Naive thymus-derived CD4-positive, alpha-beta T cell (primary cell): ENCODE results near the gene GPRC5A. TPM values are rescaled to one million over a fixed set of nuclear protein-coding genes. Genes with fewer than 3 reads are reported as not detected.
A peak's percentile ranks its signal among the peaks of the same experiment; 100 is the strongest.

Experiments
- ATAC-seq: fragments of 150-1000 bp; cut with Tn5 transposase; 2 replicates; pipeline ENCODE4 v1.10.0; 2021; ENCODE audit warnings: mild to moderate bottlenecking, moderate library complexity
- CTCF ChIA-PET: fragments of 350-600 bp; sonication (Branson Sonifier 250); formaldehyde crosslinking; loops from one replicate; lab custom pipeline; 2021; ENCODE audit warnings: antibody characterized with exemption; lab: Charles Lee
- POLR2A ChIA-PET: fragments of 350-600 bp; sonication (Branson Sonifier 250); formaldehyde crosslinking; loops from one replicate; lab custom pipeline; 2021; ENCODE audit warnings: antibody characterized with exemption, inconsistent platforms; lab: Charles Lee
- DNase-seq, 9 donors: peaks; one replicate each; pipeline versions ENCODE4 v3.0.0 to v3.0.0-alpha.2; 2020 to 2022; ENCODE audit warnings: mixed read lengths in 1 of 9
- H3K27ac ChIP-seq: one replicate; pipeline ENCODE4 v1.7.0; 2013; ENCODE audit warnings: mild to moderate bottlenecking, low read depth, low read length, moderate library complexity
- H3K27me3 ChIP-seq, 2 donors: one replicate each; pipeline ENCODE4 v1.7.0; 2013; ENCODE audit warnings: low read length in 2 of 2, mild to moderate bottlenecking in 2 of 2, moderate library complexity in 2 of 2; ENCODE audit not compliant: control insufficient read depth in 2 of 2, insufficient read depth in 2 of 2
- H3K36me3 ChIP-seq, 3 experiments: 1 replicate in 2 of 3; 2 replicates in 1 of 3; pipeline ENCODE4 v1.7.0; 2013; ENCODE audit warnings: low read length in 3 of 3, mild to moderate bottlenecking in 3 of 3, moderate library complexity in 1 of 3; ENCODE audit not compliant: insufficient read depth in 3 of 3, control insufficient read depth in 2 of 3
- H3K4me1 ChIP-seq, 2 donors: one replicate each; pipeline ENCODE4 v1.7.0; 2013; ENCODE audit warnings: low read length in 2 of 2, mild to moderate bottlenecking in 2 of 2, moderate library complexity in 1 of 2; ENCODE audit not compliant: control insufficient read depth in 2 of 2, insufficient read depth in 2 of 2
- H3K4me3 ChIP-seq: 2 replicates; pipeline ENCODE4 v1.7.0; 2013; ENCODE audit warnings: mild to moderate bottlenecking, low read length
- H3K9me3 ChIP-seq, 3 experiments: 1 replicate in 2 of 3; 2 replicates in 1 of 3; pipeline ENCODE4 v1.7.0; 2013; ENCODE audit warnings: low read length in 3 of 3; ENCODE audit not compliant: control insufficient read depth in 2 of 3
- H3K27ac Mint-ChIP-seq, 9 donors: one replicate each; pipeline ENCODE4 v1.8.0; 2020 to 2022; ENCODE audit warnings: mixed read lengths in 9 of 9, mild to moderate bottlenecking in 8 of 9, moderate library complexity in 5 of 9, inconsistent platforms in 2 of 9
- H3K27me3 Mint-ChIP-seq, 5 donors: one replicate each; pipeline ENCODE4 v1.8.0; 2021 to 2022; ENCODE audit warnings: mixed read lengths in 5 of 5, mild to moderate bottlenecking in 1 of 5
- H3K36me3 Mint-ChIP-seq, 5 donors: one replicate each; pipeline ENCODE4 v1.8.0; 2020 to 2022; ENCODE audit warnings: mixed read lengths in 5 of 5, mild to moderate bottlenecking in 3 of 5, inconsistent platforms in 1 of 5
- H3K4me1 Mint-ChIP-seq, 7 donors: one replicate each; pipeline ENCODE4 v1.8.0; 2020 to 2022; ENCODE audit warnings: mixed read lengths in 7 of 7, mild to moderate bottlenecking in 3 of 7, inconsistent platforms in 1 of 7
- H3K4me3 Mint-ChIP-seq, 10 donors: one replicate each; pipeline ENCODE4 v1.8.0; 2020 to 2022; ENCODE audit warnings: mild to moderate bottlenecking in 10 of 10, mixed read lengths in 10 of 10, moderate library complexity in 6 of 10, inconsistent platforms in 2 of 10
- H3K9me3 Mint-ChIP-seq, 11 donors: one replicate each; pipeline ENCODE4 v1.8.0; 2020 to 2022; ENCODE audit warnings: mixed read lengths in 11 of 11, mild to moderate bottlenecking in 4 of 11, inconsistent platforms in 1 of 11, moderate library complexity in 1 of 11
- intact Hi-C, 2 donors: fragments of 100-400 bp; cut with micrococcal nuclease; formaldehyde crosslinking; loops; one replicate each; pipeline ENCODE4 v1.15.1; 2023
- polyA plus RNA-seq, 2 donors: library from polyadenylated mRNA; unstranded; fragments of 300-500 nt; fragmentation: Illumina TruSeq; gene quantifications; one replicate each; pipeline ENCODE4 v1.2.3, GENCODE V29; 2021
- total RNA-seq, 6 experiments: library from RNA in 5 of 6; stranded (reverse) in 5 of 6; gene quantifications; 1 replicate in 5 of 6; 2 replicates in 1 of 6; pipeline ENCODE4 v1.2.3 and lab custom pipeline; 2021 to 2026

Gene GPRC5A
- total and polyA plus RNA-seq, 7 experiments from 2014 or later: 0.05 to 0.93 (median 0.13) TPM; not detected in 2

- ATAC-seq (no peak), DNase-seq (no peak)
- Histone ChIP-seq H3K27me3 (no peaks in the 10 kb centered on the region), H3K4me1 (no peaks in the 10 kb centered on the region), H3K9me3 (no peaks in the 10 kb centered on the region), H3K27ac (no peak overlapping the region), H3K4me3 (no peak overlapping the region), H3K36me3 (no peaks in the 10 kb centered on the region)
- H3K4me1 Mint-ChIP-seq: peaks cover 0 to 5% (median 0%) of the 10 kb centered on the region in 7 donors
- CTCF ChIA-PET: interaction anchor here (1.2 kb wide), 1 partner anchor 8 kb away, joined by 4 read pairs; no protein-coding TSS in a partner anchor
- H3K4me3 Mint-ChIP-seq: no peak overlapping the region
- intact Hi-C loops: no loop called here
- peaks cover 0 to 16% (median 4%) of the 10 kb centered on the region in 5 donors for H3K27me3 Mint-ChIP-seq
- no peaks in the 10 kb centered on the region for H3K36me3 Mint-ChIP-seq
- peaks cover 0 to 2% (median 0%) of the 10 kb centered on the region in 11 donors for H3K9me3 Mint-ChIP-seq
- POLR2A ChIA-PET: no interaction called here
- no peak overlapping the region for H3K27ac Mint-ChIP-seq
Measured at GRCh38 chr12:12924169-12924568, 32.8 kb downstream of the GPRC5A start.

- peaks cover 0 to 2% (median 0%) of the 10 kb centered on the region in 11 donors for H3K9me3 Mint-ChIP-seq
- no peaks in the 10 kb centered on the region for H3K36me3 ChIP-seq
- H3K27ac Mint-ChIP-seq: no peak overlapping the region
- ChIA-PET POLR2A (no interaction called here), CTCF (interaction anchor here (1.2 kb wide), 1 partner anchor 9 kb away, joined by 4 read pairs; no protein-coding TSS in a partner anchor)
- ATAC-seq: no peak
- H3K27ac ChIP-seq: no peak overlapping the region
- H3K27me3 Mint-ChIP-seq: peaks cover 0 to 16% (median 4%) of the 10 kb centered on the region in 5 donors
- intact Hi-C loops: no loop called here
- H3K9me3 ChIP-seq: no peaks in the 10 kb centered on the region
- no peak overlapping the region for H3K4me3 ChIP-seq
- H3K27me3 ChIP-seq: no peaks in the 10 kb centered on the region
- H3K4me3 Mint-ChIP-seq: no peak overlapping the region
- H3K36me3 Mint-ChIP-seq: peaks cover 0 to 2% (median 0%) of the 10 kb centered on the region in 5 donors
- peaks cover 0 to 5% (median 0%) of the 10 kb centered on the region in 7 donors for H3K4me1 Mint-ChIP-seq
- no peak for DNase-seq
- H3K4me1 ChIP-seq: no peaks in the 10 kb centered on the region
Measured at GRCh38 chr12:12925388-12925787, 34.0 kb downstream of the GPRC5A start.

- Histone ChIP-seq H3K4me3 (no peak overlapping the region), H3K9me3 (no peaks in the 10 kb centered on the region), H3K4me1 (no peaks in the 10 kb centered on the region), H3K27ac (no peak overlapping the region), H3K27me3 (no peaks in the 10 kb centered on the region), H3K36me3 (no peaks in the 10 kb centered on the region)
- no peak overlapping the region for H3K27ac Mint-ChIP-seq
- H3K9me3 Mint-ChIP-seq: peaks cover 0 to 2% (median 0%) of the 10 kb centered on the region in 11 donors
- POLR2A ChIA-PET: interaction anchor here (1.0 kb wide), 1 partner anchor 132 kb away, joined by 3 read pairs; no protein-coding TSS in a partner anchor
- H3K27me3 Mint-ChIP-seq: peaks cover 0 to 16% (median 4%) of the 10 kb centered on the region in 5 donors
- intact Hi-C loops: no loop called here
- H3K4me1 Mint-ChIP-seq: peaks cover 0 to 11% (median 0%) of the 10 kb centered on the region in 7 donors
- no peak for ATAC-seq
- H3K4me3 Mint-ChIP-seq: peak overlapping the region in 1 of 10 donors; percentile 77
- DNase-seq: no peak
- CTCF ChIA-PET: no interaction called here
- peaks cover 0 to 5% (median 0%) of the 10 kb centered on the region in 5 donors for H3K36me3 Mint-ChIP-seq
Measured at GRCh38 chr12:12926571-12927071, 35.3 kb downstream of the GPRC5A start.

GRCh38 chr12:12927211-12928079 lies 36.1 kb downstream of the GPRC5A start:
- intact Hi-C loops: no loop called here
- peak; percentile 49 for ATAC-seq
- Mint-ChIP-seq H3K4me1 (peaks cover 0 to 11% (median 0%) of the 10 kb centered on the region in 7 donors), H3K9me3 (peaks cover 0 to 2% (median 0%) of the 10 kb centered on the region in 11 donors), H3K27me3 (peaks cover 0 to 12% (median 4%) of the 10 kb centered on the region in 5 donors), H3K27ac (peak overlapping the region in 2 of 9 donors; percentile 41 to 73), H3K4me3 (peak overlapping the region in 6 of 10 donors; percentile 23 to 85 (median 58)), H3K36me3 (peaks cover 0 to 5% (median 0%) of the 10 kb centered on the region in 5 donors)
- ChIA-PET CTCF (no interaction called here), POLR2A (interaction anchor here (1.0 kb wide), 1 partner anchor 133 kb away, joined by 3 read pairs; no protein-coding TSS in a partner anchor)
- peak in 7 of 9 donors; percentile 22 to 81 (median 46) for DNase-seq
- Histone ChIP-seq H3K27me3 (no peaks in the 10 kb centered on the region), H3K36me3 (no peaks in the 10 kb centered on the region), H3K9me3 (no peaks in the 10 kb centered on the region), H3K27ac (peak overlapping the region; percentile 21), H3K4me1 (no peaks in the 10 kb centered on the region), H3K4me3 (peak overlapping the region; percentile 35)

GRCh38 chr12:12929696-12930095 lies 38.3 kb downstream of the GPRC5A start:
- no peaks in the 10 kb centered on the region for H3K4me1 ChIP-seq
- H3K4me3 ChIP-seq: no peak overlapping the region
- peaks cover 0 to 5% (median 0%) of the 10 kb centered on the region in 5 donors for H3K36me3 Mint-ChIP-seq
- ChIA-PET POLR2A (no interaction called here), CTCF (interaction anchor here (0.6 kb wide), 1 partner anchor 67 kb away, joined by 4 read pairs; no protein-coding TSS in a partner anchor)
- peaks cover 0 to 11% (median 0%) of the 10 kb centered on the region in 7 donors for H3K4me1 Mint-ChIP-seq
- intact Hi-C loops: no loop called here
- H3K9me3 Mint-ChIP-seq: no peaks in the 10 kb centered on the region
- H3K27ac ChIP-seq: no peak overlapping the region
- peaks cover 0 to 8% (median 6%) of the 10 kb centered on the region in 5 donors for H3K27me3 Mint-ChIP-seq
- no peaks in the 10 kb centered on the region for H3K9me3 ChIP-seq
- H3K4me3 Mint-ChIP-seq: no peak overlapping the region
- ATAC-seq: no peak
- H3K27me3 ChIP-seq: no peaks in the 10 kb centered on the region
- DNase-seq: no peak
- H3K27ac Mint-ChIP-seq: no peak overlapping the region
- no peaks in the 10 kb centered on the region for H3K36me3 ChIP-seq

GRCh38 chr12:12930633-12931219 lies 39.4 kb downstream of the GPRC5A start:
- ChIA-PET CTCF (no interaction called here), POLR2A (no interaction called here)
- H3K4me3 ChIP-seq: no peak overlapping the region
- peaks cover 0 to 11% (median 0%) of the 10 kb centered on the region in 7 donors for H3K4me1 Mint-ChIP-seq
- H3K27ac ChIP-seq: no peak overlapping the region
- peaks cover 0 to 5% (median 0%) of the 10 kb centered on the region in 5 donors for H3K36me3 Mint-ChIP-seq
- H3K9me3 Mint-ChIP-seq: no peaks in the 10 kb centered on the region
- H3K9me3 ChIP-seq: no peaks in the 10 kb centered on the region
- intact Hi-C loops: no loop called here
- H3K27me3 Mint-ChIP-seq: peaks cover 0 to 8% (median 3%) of the 10 kb centered on the region in 5 donors
- H3K27me3 ChIP-seq: no peaks in the 10 kb centered on the region
- no peaks in the 10 kb centered on the region for H3K4me1 ChIP-seq
- ATAC-seq (no peak), DNase-seq (no peak)
- H3K4me3 Mint-ChIP-seq: no peak overlapping the region
- no peaks in the 10 kb centered on the region for H3K36me3 ChIP-seq
- H3K27ac Mint-ChIP-seq: no peak overlapping the region
